GM18861 (cell line): Measurements from ENCODE around the gene SLC17A1.
"Not testable (repeated sequence)": the region's sequence is repeated elsewhere in the genome, so short reads cannot be mapped to it uniquely, and the experiment has no call there.

Experiments used
- ATAC-seq: cut with Tn5 transposase; IDR thresholded peaks from one replicate; pipeline ENCODE4 v1.9.1; 2021; ENCODE audit not compliant: unreplicated experiment

Gene SLC17A1

GRCh38 chr6:25757936-25758642, 73.8 kb downstream of the SLC17A1 start:
- ATAC-seq = no peak

GRCh38 chr6:25756382-25757363, 75.2 kb downstream of the SLC17A1 start:
- no peak for ATAC-seq

GRCh38 chr6:25755483-25755882, 76.4 kb downstream of the SLC17A1 start:
- ATAC-seq = no peak

- no peak for ATAC-seq
Observed at GRCh38 chr6:25754535-25754934, 77.3 kb downstream of the SLC17A1 start, which contains the start of gene SLC17A4. Gene SLC17A4 (plus strand): TSS chr6:25754742. CDS start chr6:25761963, 7,221 bp downstream.

- ATAC-seq = no peak
Observed at GRCh38 chr6:25753079-25753478, 78.8 kb downstream of the SLC17A1 start.

- ATAC-seq = no peak
Observed at GRCh38 chr6:25750906-25751305, 80.9 kb downstream of the SLC17A1 start.

- no peak for ATAC-seq
Observed at GRCh38 chr6:25749837-25750236, 82.0 kb downstream of the SLC17A1 start.

GRCh38 chr6:25748601-25749517, 83.0 kb downstream of the SLC17A1 start:
- not testable (repeated sequence) for ATAC-seq

GRCh38 chr6:25748049-25748448, 83.8 kb downstream of the SLC17A1 start:
- no peak for ATAC-seq

GRCh38 chr6:25747477-25747876, 84.4 kb downstream of the SLC17A1 start:
- no peak for ATAC-seq

GRCh38 chr6:25746968-25747367, 84.9 kb downstream of the SLC17A1 start:
- no peak for ATAC-seq

GRCh38 chr6:25745836-25746235, 86.0 kb downstream of the SLC17A1 start:
- ATAC-seq = no peak

GRCh38 chr6:25743868-25744267, 88.0 kb downstream of the SLC17A1 start:
- ATAC-seq = no peak

- ATAC-seq = no peak
Observed at GRCh38 chr6:25735261-25735660, 96.6 kb downstream of the SLC17A1 start.
